NCI-H345 treated with DMSO at 0.1 percent for 48 hours (cell line): ENCODE results near the gene RAD51B.
"Not testable (repeated sequence)": the region's sequence is repeated elsewhere in the genome, so short reads cannot be mapped to it uniquely, and the experiment has no call there.

Experiments used
- DNase-seq: peaks from one replicate; lab custom pipeline; 2025; ENCODE audit not compliant: unreplicated experiment; lab: John Stamatoyannopoulos, UW

The RAD51B gene

GRCh38 chr14:68416171-68416570, 596.6 kb downstream of the RAD51B start:
- DNase-seq, result no peak

GRCh38 chr14:68417009-68417650, 597.6 kb downstream of the RAD51B start:
- no peak for DNase-seq

GRCh38 chr14:68418174-68419118, 598.9 kb downstream of the RAD51B start:
- no peak for DNase-seq

GRCh38 chr14:68420350-68420749, 600.8 kb downstream of the RAD51B start:
- DNase-seq, result no peak

GRCh38 chr14:68421116-68421515, 601.5 kb downstream of the RAD51B start:
- DNase-seq, result no peak

GRCh38 chr14:68423686-68424085, 604.1 kb downstream of the RAD51B start:
- DNase-seq, result no peak

- DNase-seq, result no peak
Measured at GRCh38 chr14:68424443-68425172, 605.0 kb downstream of the RAD51B start.

GRCh38 chr14:68426661-68427549, 607.3 kb downstream of the RAD51B start:
- no peak for DNase-seq

GRCh38 chr14:68427550-68427890, 607.9 kb downstream of the RAD51B start:
- DNase-seq, result no peak

GRCh38 chr14:68428900-68429299, 609.3 kb downstream of the RAD51B start:
- DNase-seq, result not testable (repeated sequence)

- DNase-seq, result not testable (repeated sequence)
Measured at GRCh38 chr14:68434173-68434572, 614.6 kb downstream of the RAD51B start.

- not testable (repeated sequence) for DNase-seq
Measured at GRCh38 chr14:68435631-68436030, 616.1 kb downstream of the RAD51B start.

GRCh38 chr14:68439676-68440075, 620.1 kb downstream of the RAD51B start:
- no peak for DNase-seq

GRCh38 chr14:68440820-68441219, 621.2 kb downstream of the RAD51B start:
- no peak for DNase-seq

- DNase-seq, result no peak
Measured at GRCh38 chr14:68441542-68441941, 622.0 kb downstream of the RAD51B start.

- DNase-seq, result no peak
Measured at GRCh38 chr14:68442828-68443629, 623.5 kb downstream of the RAD51B start.

- no peak for DNase-seq
Measured at GRCh38 chr14:68444449-68445168, 625.0 kb downstream of the RAD51B start.

- no peak for DNase-seq
Measured at GRCh38 chr14:68446243-68447040, 626.9 kb downstream of the RAD51B start.
